Stimulated activated CD8-positive, alpha-beta memory T cell treated with anti-CD3 and anti-CD28 coated beads, Interleukin-12 subunit alpha, Interleukin-12 subunit beta, amount 100 ng/mL, for 24 hours (primary cell): Measurements from ENCODE around the gene JOSD2.

Source experiments
- DNase-seq: peaks from one replicate; pipeline ENCODE4 v3.0.0-alpha.2; 2020; ENCODE audit errors: extremely low read depth

JOSD2 gene

GRCh38 chr19:50511069-50511822 is at the start of gene JOSD2:
JOSD2 (minus strand) TSS chr19:50511191; CDS start chr19:50510431, 760 bp downstream.
- peak; percentile 90 for DNase-seq

GRCh38 chr19:50559636-50560035 is 48.6 kb upstream of the JOSD2 start:
- DNase-seq: no peak

- DNase-seq: no peak
Observed at GRCh38 chr19:50558449-50558848, 47.5 kb upstream of the JOSD2 start.

- DNase-seq: no peak
Observed at GRCh38 chr19:50558039-50558438, 47.0 kb upstream of the JOSD2 start.

- DNase-seq: no peak
Observed at GRCh38 chr19:50557009-50557613, 46.1 kb upstream of the JOSD2 start.

- peak; percentile 58 for DNase-seq
Observed at GRCh38 chr19:50556282-50557008, 45.5 kb upstream of the JOSD2 start.

GRCh38 chr19:50555450-50556281 is 44.7 kb upstream of the JOSD2 start:
- DNase-seq: no peak

- DNase-seq: no peak
Observed at GRCh38 chr19:50555033-50555432, 44.0 kb upstream of the JOSD2 start.

- DNase-seq: no peak
Observed at GRCh38 chr19:50554212-50554611, 43.2 kb upstream of the JOSD2 start.

GRCh38 chr19:50553134-50553703 is 42.2 kb upstream of the JOSD2 start:
- DNase-seq: no peak

- no peak for DNase-seq
Observed at GRCh38 chr19:50552540-50552939, 41.5 kb upstream of the JOSD2 start.

GRCh38 chr19:50551715-50552187 is 40.8 kb upstream of the JOSD2 start:
- DNase-seq: no peak

- DNase-seq: no peak
Observed at GRCh38 chr19:50551034-50551714, 40.2 kb upstream of the JOSD2 start.

GRCh38 chr19:50550594-50550966 is 39.6 kb upstream of the JOSD2 start:
- no peak for DNase-seq

- no peak for DNase-seq
Observed at GRCh38 chr19:50549927-50550593, 39.1 kb upstream of the JOSD2 start.

- DNase-seq: no peak
Observed at GRCh38 chr19:50549059-50549926, 38.3 kb upstream of the JOSD2 start.

- no peak for DNase-seq
Observed at GRCh38 chr19:50548191-50549058, 37.4 kb upstream of the JOSD2 start.
